Measurements from ENCODE around the gene DGLUCY. TPM values are rescaled to one million over a fixed set of nuclear protein-coding genes. Genes with fewer than 3 reads are reported as not detected.

DGLUCY gene
- total and polyA plus RNA-seq, 4 donors: 17.9 to 58.1 (median 24.9) TPM

- TF ChIP-seq FOXA1 (IDR thresholded peaks at IDR 0.05) (no peak), GABPA (IDR thresholded peaks at IDR 0.05 in 1 of 2, conservative IDR thresholded peaks at IDR 0.05 in 1 of 2) (no peak), CTCF (IDR thresholded peaks at IDR 0.05; ENCODE audit: low read depth, low read length, missing input control) (peak; percentile 60), NR2F2 (IDR thresholded peaks at IDR 0.05) (no peak), RAD21 (IDR thresholded peaks at IDR 0.05) (peak; percentile 69 to 86), ZBTB33 (IDR thresholded peaks at IDR 0.05) (peak; percentile 88), HNF4A (conservative IDR thresholded peaks at IDR 0.05) (peak; percentile 31 to 50), EGR1 (IDR thresholded peaks at IDR 0.05; ENCODE audit: low read depth in 2 of 2) (no peak), ATF3 (IDR thresholded peaks at IDR 0.05) (no peak), HNF4G (IDR thresholded peaks at IDR 0.05) (no peak)
- peaks cover 4 to 20% (median 13%) of the 10 kb centered on the region in 4 donors for H3K4me1 ChIP-seq (ENCODE audit: control insufficient read depth in 4 of 4, insufficient read depth in 4 of 4, low read length in 3 of 4)
- H3K9ac ChIP-seq (ENCODE audit: low read depth in 1 of 2, low read length in 2 of 2): no peak overlapping the region
- H3K27ac ChIP-seq (ENCODE audit: low read depth in 1 of 2, low read length in 2 of 2): no peak overlapping the region
- 79% methylated on average over 6 of the region's 6 CpGs for WGBS
- no peak for DNase-seq (ENCODE audit: low spot score)
- H3K9me3 ChIP-seq (ENCODE audit: control insufficient read depth in 4 of 4, low read length in 3 of 4): no peaks in the 10 kb centered on the region
- no peak overlapping the region for H3K4me3 ChIP-seq (ENCODE audit: low read depth in 1 of 3, low read length in 3 of 3)
- H3K27me3 ChIP-seq (ENCODE audit: control insufficient read depth in 4 of 4, insufficient read depth in 4 of 4, low read length in 3 of 4): no peaks in the 10 kb centered on the region
- H3K36me3 ChIP-seq (ENCODE audit: control insufficient read depth in 4 of 4, insufficient read depth in 3 of 4, low read depth in 1 of 4, low read length in 3 of 4): peaks cover 0 to 3% (median 2%) of the 10 kb centered on the region in 4 donors
Measured at GRCh38 chr14:91138511-91139359, 24.9 kb downstream of the DGLUCY start.

- TF ChIP-seq HNF4G (IDR thresholded peaks at IDR 0.05) (no peak), REST (IDR thresholded peaks at IDR 0.05) (no peak), NR2F2 (IDR thresholded peaks at IDR 0.05) (no peak), ZBTB33 (IDR thresholded peaks at IDR 0.05) (no peak), TAF1 (conservative IDR thresholded peaks at IDR 0.05) (no peak), FOXA2 (IDR thresholded peaks at IDR 0.05) (no peak), FOXA1 (IDR thresholded peaks at IDR 0.05) (no peak)
- no peak overlapping the region for H3K9ac ChIP-seq (ENCODE audit: low read depth in 1 of 2, low read length in 2 of 2)
- no peak for DNase-seq (ENCODE audit: low spot score)
- peaks cover 0 to 2% (median under 1%) of the 10 kb centered on the region in 4 donors for H3K36me3 ChIP-seq (ENCODE audit: control insufficient read depth in 4 of 4, insufficient read depth in 3 of 4, low read depth in 1 of 4, low read length in 3 of 4)
- no peak overlapping the region for H3K27ac ChIP-seq (ENCODE audit: low read depth in 1 of 2, low read length in 2 of 2)
- H3K4me1 ChIP-seq (ENCODE audit: control insufficient read depth in 4 of 4, insufficient read depth in 4 of 4, low read length in 3 of 4): peaks cover 4 to 23% (median 15%) of the 10 kb centered on the region in 4 donors
- no peaks in the 10 kb centered on the region for H3K27me3 ChIP-seq (ENCODE audit: control insufficient read depth in 4 of 4, insufficient read depth in 4 of 4, low read length in 3 of 4)
- H3K4me3 ChIP-seq (ENCODE audit: low read depth in 1 of 3, low read length in 3 of 3): no peak overlapping the region
- H3K9me3 ChIP-seq (ENCODE audit: control insufficient read depth in 4 of 4, low read length in 3 of 4): no peaks in the 10 kb centered on the region
Measured at GRCh38 chr14:91139776-91140175, 25.9 kb downstream of the DGLUCY start.

Data from liver (tissue), 9 donors.